ENCODE measurements around the gene ZFR2. TPM values are rescaled to one million over a fixed set of nuclear protein-coding genes. Genes with fewer than 3 reads are reported as not detected.

Gene ZFR2
- total and polyA plus RNA-seq, 2 of the 8 experiments (the other 6 are each of a cell fraction or from before 2014, with no cell fraction given), result 14.5 to 28.4 TPM

DNA sequence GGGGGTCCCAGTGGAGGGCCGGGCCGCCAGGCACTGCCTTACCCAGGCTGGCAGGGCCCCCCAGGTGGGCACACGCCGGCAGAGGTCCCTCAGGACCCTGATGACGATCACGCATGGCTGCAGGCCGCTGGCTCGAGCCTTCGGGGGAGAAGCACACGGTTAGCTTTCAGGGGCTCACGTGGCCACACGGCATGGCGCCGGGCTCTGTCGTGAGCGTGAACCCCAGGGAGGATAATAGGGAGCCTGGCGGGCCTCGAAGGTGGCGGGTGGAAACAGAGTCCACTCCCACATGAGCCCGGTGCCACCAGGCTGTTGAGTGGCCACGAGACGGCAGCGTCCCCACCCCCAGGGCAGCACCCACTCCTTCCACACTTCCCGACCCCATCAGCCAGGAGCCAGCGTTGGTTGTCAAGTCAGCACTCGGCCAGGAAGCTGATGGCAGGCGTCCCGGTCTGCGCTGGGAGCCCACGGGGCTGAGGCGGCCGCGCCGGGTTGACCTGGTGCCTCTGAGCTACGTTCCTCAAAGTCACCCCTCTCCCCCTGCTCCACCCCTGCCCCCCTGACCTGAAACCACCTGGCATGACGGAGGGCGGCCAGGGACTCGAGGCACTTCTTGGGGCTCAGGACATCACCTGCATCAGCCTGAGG is 58.0 kb downstream of the ZFR2 start (continued):
- TF ChIP-seq MAFK (IDR thresholded peaks at IDR 0.05; ENCODE audit: low read depth, low read length) (no peak), KDM1A (IDR thresholded peaks at IDR 0.05; ENCODE audit: borderline replicate concordance, low read length) (no peak), GABPA (IDR thresholded peaks at IDR 0.05; ENCODE audit: borderline replicate concordance, insufficient read depth, low read length) (no peak)

Measured in H1 (cell line).